PC-3 (cell line): ENCODE results near the gene EHMT1.
A peak's percentile ranks its signal among the peaks of the same experiment; 100 is the strongest.

ENCODE experiments used
- CTCF ChIP-seq: fragments of 300-600 bp; sonication (generic); conservative IDR thresholded peaks from 2 replicates; pipeline ENCODE4 v1.5.1; 2017; ENCODE audit warnings: antibody characterized with exemption, low read depth, mild to moderate bottlenecking, low read length
- EZH2 ChIP-seq: fragments of 300-600 bp; sonication (generic); IDR thresholded peaks from one replicate; pipeline ENCODE4 v1.6.1; 2017; ENCODE audit warnings: antibody characterized with exemption, mild to moderate bottlenecking, low read length; ENCODE audit not compliant: unreplicated experiment

- TF ChIP-seq CTCF, result peak; percentile 25; the same call in 1 of the 2 replicates
- TF ChIP-seq EZH2, result no peak
These were observed 153.6 kb downstream of the EHMT1 start for GRCh38 chr9:137772281-137772873.
